Right lobe of liver (tissue), 6 donors: ENCODE data around the gene AZGP1. TPM values are rescaled to one million over a fixed set of nuclear protein-coding genes. Genes with fewer than 3 reads are reported as not detected.
A peak's percentile ranks its signal among the peaks of the same experiment; 100 is the strongest.

Source experiments
- ATAC-seq, 4 donors: fragments of 200-7000 bp; cut with Tn5 transposase; one replicate each; pipeline ENCODE4 v1.9.1; 2020; ENCODE audit warnings: mild to moderate bottlenecking in 4 of 4, moderate library complexity in 4 of 4
- DNase-seq, 3 donors: peaks; one replicate each; pipeline ENCODE4 v3.0.0-alpha.2; 2020
- H3K27ac ChIP-seq, 3 donors: fragments of 200-600 bp; one replicate each; pipeline ENCODE4 v1.8.0; 2022
- H3K27me3 ChIP-seq, 2 donors: fragments of 200-600 bp; one replicate each; pipeline ENCODE4 v1.8.0; 2022
- H3K36me3 ChIP-seq, 4 donors: fragments of 200-600 bp; sonication (generic) in 1 of 4; one replicate each; pipeline versions ENCODE4 v1.5.1 to v1.8.0; 2017 to 2022; ENCODE audit warnings: control low read depth in 1 of 4
- H3K4me1 ChIP-seq, 4 donors: fragments of 200-600 bp; sonication (generic) in 1 of 4; one replicate each; pipeline versions ENCODE4 v1.5.1 to v1.8.0; 2017 to 2022; ENCODE audit warnings: control low read depth in 1 of 4
- H3K4me3 ChIP-seq, 3 donors: fragments of 200-600 bp; one replicate each; pipeline ENCODE4 v1.8.0; 2022
- H3K9me3 ChIP-seq, 4 donors: fragments of 200-600 bp; sonication (generic) in 1 of 4; one replicate each; pipeline versions ENCODE4 v1.5.1 to v1.8.0; 2017 to 2022; ENCODE audit warnings: control low read depth in 1 of 4
- CTCF ChIP-seq, 4 donors: fragments of 200-600 bp in 3 of 4; fragments of 450-650 bp in 1 of 4; IDR thresholded peaks; one replicate each; pipeline versions ENCODE4 v1.5.1 to v1.8.0; 2016 to 2022; ENCODE audit warnings: antibody characterized with exemption in 4 of 4, mild to moderate bottlenecking in 2 of 4
- POLR2A ChIP-seq: fragments of 450-650 bp; IDR thresholded peaks from one replicate; pipeline ENCODE4 v1.6.1; 2017; ENCODE audit warnings: antibody characterized with exemption, mild to moderate bottlenecking
- WGBS: methylation state at CpG from one replicate; pipeline ENCODE4 v1.1.6; 2018; ENCODE audit warnings: low coverage, low lambda C conversion rate; ENCODE audit not compliant: insufficient coverage; ENCODE audit errors: missing lambda C conversion rate; 5-methylcytosine and 5-hydroxymethylcytosine counted together
- intact Hi-C, 2 donors: fragments of 100-400 bp; cut with DNase I; formaldehyde crosslinking; loops; one replicate each; pipeline versions ENCODE4 v1.11.2 to v1.14.1; 2022
- total RNA-seq, 6 experiments: library from RNA; depleted of rRNA in 2 of 6; stranded (reverse); fragments of >200 nt in 2 of 6; fragmentation: NEBNext Ultra II Directional in 3 of 6; extraction: Animal tissue kit (Norgen Biotek cat#: 25700) in 3 of 6; gene quantifications; one replicate each; pipeline versions ENCODE4 v1.1.0 to v1.2.4, GENCODE V29; 2016 to 2023
- donor health status: DM: no; HTN: yes; CAD: no.
- donor health status: DM: no; HTN: no; CAD: no.
- donor health status: DM: no; HTN: no; CAD: no.
- donor health status: DM: no; HTN: yes; CAD: no.
- donor health status: DM: no; HTN: yes; CAD: no.

Gene AZGP1
- total RNA-seq, 6 experiments from 2014 or later, result 762 to 2,105 (median 1,328) TPM

- Histone ChIP-seq H3K4me3 (no peak overlapping the region), H3K36me3 (peaks cover 0 to 39% (median 19%) of the 10 kb centered on the region in 4 donors), H3K4me1 (peaks cover 0 to 83% (median 35%) of the 10 kb centered on the region in 4 donors), H3K27me3 (no peaks in the 10 kb centered on the region), H3K27ac (peak overlapping the region in 1 of 3 donors; percentile 65), H3K9me3 (no peaks in the 10 kb centered on the region)
- intact Hi-C loops, result no loop called here
- DNase-seq (no peak), ATAC-seq (no peak)
- no peak for TF ChIP-seq POLR2A
- whole genome bisulfite sequencing, result no CpG with 5 or more reads among the region's 3 CpGs
Measured at GRCh38 chr7:100021297-100021696, 45.5 kb upstream of the AZGP1 start.

GRCh38 chr7:100019908-100020307, 44.1 kb upstream of the AZGP1 start:
- DNase-seq, result no peak
- Histone ChIP-seq H3K27ac (peak overlapping the region in 1 of 3 donors; percentile 100), H3K27me3 (no peaks in the 10 kb centered on the region), H3K4me3 (no peak overlapping the region), H3K4me1 (peaks cover 0 to 79% (median 32%) of the 10 kb centered on the region in 4 donors), H3K9me3 (no peaks in the 10 kb centered on the region), H3K36me3 (peaks cover 0 to 25% (median 11%) of the 10 kb centered on the region in 4 donors)
- TF ChIP-seq CTCF (IDR thresholded peaks at IDR 0.05) (no peak), POLR2A (no peak)
- intact Hi-C loops, result no loop called here
- 33% methylated on average over 6 of the region's 7 CpGs for WGBS
- ATAC-seq, result no peak

GRCh38 chr7:100017875-100018274, 42.0 kb upstream of the AZGP1 start:
- 40% methylated on average over 5 of the region's 5 CpGs for WGBS
- no peaks in the 10 kb centered on the region for H3K27me3 ChIP-seq
- TF ChIP-seq CTCF (IDR thresholded peaks at IDR 0.05), result no peak
- no peak for TF ChIP-seq POLR2A
- peak overlapping the region in 2 of 3 donors; percentile 96 to 98 for H3K4me3 ChIP-seq
- ATAC-seq (no peak), DNase-seq (no peak)
- H3K27ac ChIP-seq, result peak overlapping the region; percentile 99 to 100 (median 100)
- intact Hi-C loops, result no loop called here
- H3K36me3 ChIP-seq, result peaks cover 0 to 6% (median under 1%) of the 10 kb centered on the region in 4 donors
- H3K4me1 ChIP-seq, result peaks cover 0 to 66% (median 28%) of the 10 kb centered on the region in 4 donors
- H3K9me3 ChIP-seq, result no peaks in the 10 kb centered on the region

- no peaks in the 10 kb centered on the region for H3K27me3 ChIP-seq
- peak overlapping the region; percentile 96 to 99 (median 98) for H3K4me3 ChIP-seq
- DNase-seq (peak; percentile 60 to 89 (median 82)), ATAC-seq (peak; percentile 57 to 73 (median 70))
- no peaks in the 10 kb centered on the region for H3K9me3 ChIP-seq
- intact Hi-C loops, result no loop called here
- peak overlapping the region; percentile 99 to 100 (median 100) for H3K27ac ChIP-seq
- H3K36me3 ChIP-seq, result peaks cover 0 to 6% (median under 1%) of the 10 kb centered on the region in 4 donors
- 29% methylated on average over 10 of the region's 11 CpGs for WGBS
- TF ChIP-seq POLR2A, result peak; percentile 23
- no peak for TF ChIP-seq CTCF (IDR thresholded peaks at IDR 0.05)
- peaks cover 0 to 68% (median 28%) of the 10 kb centered on the region in 4 donors for H3K4me1 ChIP-seq
Measured at GRCh38 chr7:100017300-100017699, 41.5 kb upstream of the AZGP1 start.

GRCh38 chr7:100016215-100016901, 40.5 kb upstream of the AZGP1 start:
- Histone ChIP-seq H3K36me3 (peaks cover 0 to 2% (median 0%) of the 10 kb centered on the region in 4 donors), H3K27ac (peak overlapping the region; percentile 99 to 100 (median 100)), H3K9me3 (no peaks in the 10 kb centered on the region), H3K4me3 (peak overlapping the region; percentile 96 to 99 (median 98)), H3K4me1 (peaks cover 0 to 68% (median 29%) of the 10 kb centered on the region in 4 donors), H3K27me3 (no peaks in the 10 kb centered on the region)
- no peak for TF ChIP-seq POLR2A
- intact Hi-C loops, result no loop called here
- ATAC-seq (peak; percentile 45 to 58 (median 52)), DNase-seq (no peak)
- WGBS, result 5% methylated on average over 11 of the region's 11 CpGs
